ENCODE results near the gene ALDH1L1. TPM values are rescaled to one million over a fixed set of nuclear protein-coding genes. Genes with fewer than 3 reads are reported as not detected.

Gene ALDH1L1
- total and polyA plus RNA-seq, 4 donors: 0.51 to 9.0 (median 2.8) TPM

DNA sequence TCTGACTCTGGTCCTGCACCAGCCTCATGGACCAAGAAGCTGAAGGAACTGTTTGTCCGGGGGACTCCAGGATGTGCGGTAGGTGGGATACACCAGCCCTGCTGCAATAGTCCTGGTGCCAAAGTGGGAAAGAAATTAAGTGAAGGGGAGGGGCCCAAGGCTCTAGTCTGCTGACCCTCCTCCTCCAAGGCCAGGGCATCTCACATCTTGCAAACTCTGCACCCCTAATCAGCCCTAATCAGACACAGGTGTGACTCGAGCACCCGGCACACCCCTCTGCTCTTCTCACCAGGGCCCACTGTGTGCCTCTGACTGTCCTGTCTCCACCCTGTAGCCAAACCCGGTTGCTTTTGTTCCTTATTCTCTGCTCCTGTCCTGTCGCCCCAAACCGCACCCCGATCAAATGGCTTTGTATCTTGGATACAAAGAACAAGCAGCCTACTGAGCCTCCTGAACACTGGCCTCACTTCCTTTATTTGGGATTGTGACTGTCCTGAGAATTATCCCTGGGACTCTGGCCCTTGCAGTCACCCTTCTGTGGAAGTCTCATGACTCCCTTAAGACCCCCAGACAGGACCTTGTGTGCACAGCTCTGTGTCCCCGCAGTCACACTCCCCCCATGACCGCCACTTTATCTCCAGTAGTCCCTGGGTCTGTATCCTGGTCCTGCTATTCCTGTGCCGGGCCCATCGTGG, 69.8 kb downstream of the ALDH1L1 start:
- H3K27ac ChIP-seq (ENCODE audit: low read depth in 1 of 2, low read length in 1 of 2): no peak overlapping the region
- no peaks in the 10 kb centered on the region for H3K36me3 ChIP-seq (ENCODE audit: control insufficient read depth in 4 of 4, insufficient read depth in 4 of 4, low read length in 4 of 4)
- WGBS, 2 donors: 89 to 91% methylated on average over 12 of the region's 12 CpGs
- ATAC-seq (ENCODE audit: insufficient read depth, low FRiP score): no peak
- H3K4me3 ChIP-seq: no peak overlapping the region
- no peaks in the 10 kb centered on the region for H3K9me3 ChIP-seq (ENCODE audit: control insufficient read depth in 4 of 4, insufficient read depth in 3 of 4, low read length in 3 of 4)
- DNase-seq: no peak
- TF ChIP-seq, protein P1, sequence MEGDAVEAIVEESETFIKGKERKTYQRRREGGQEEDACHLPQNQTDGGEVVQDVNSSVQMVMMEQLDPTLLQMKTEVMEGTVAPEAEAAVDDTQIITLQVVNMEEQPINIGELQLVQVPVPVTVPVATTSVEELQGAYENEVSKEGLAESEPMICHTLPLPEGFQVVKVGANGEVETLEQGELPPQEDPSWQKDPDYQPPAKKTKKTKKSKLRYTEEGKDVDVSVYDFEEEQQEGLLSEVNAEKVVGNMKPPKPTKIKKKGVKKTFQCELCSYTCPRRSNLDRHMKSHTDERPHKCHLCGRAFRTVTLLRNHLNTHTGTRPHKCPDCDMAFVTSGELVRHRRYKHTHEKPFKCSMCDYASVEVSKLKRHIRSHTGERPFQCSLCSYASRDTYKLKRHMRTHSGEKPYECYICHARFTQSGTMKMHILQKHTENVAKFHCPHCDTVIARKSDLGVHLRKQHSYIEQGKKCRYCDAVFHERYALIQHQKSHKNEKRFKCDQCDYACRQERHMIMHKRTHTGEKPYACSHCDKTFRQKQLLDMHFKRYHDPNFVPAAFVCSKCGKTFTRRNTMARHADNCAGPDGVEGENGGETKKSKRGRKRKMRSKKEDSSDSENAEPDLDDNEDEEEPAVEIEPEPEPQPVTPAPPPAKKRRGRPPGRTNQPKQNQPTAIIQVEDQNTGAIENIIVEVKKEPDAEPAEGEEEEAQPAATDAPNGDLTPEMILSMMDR (IDR thresholded peaks at IDR 0.05; ENCODE audit: control extremely low read depth, extremely low read depth): no peak
- H3K4me1 ChIP-seq (ENCODE audit: control insufficient read depth in 5 of 5, insufficient read depth in 5 of 5, low read length in 5 of 5): no peaks in the 10 kb centered on the region
- H3K9ac ChIP-seq (ENCODE audit: insufficient read depth in 1 of 2, low read length in 2 of 2): no peak overlapping the region
- H3K27me3 ChIP-seq (ENCODE audit: control insufficient read depth in 3 of 3, insufficient read depth in 3 of 3, low read length in 2 of 3): no peaks in the 10 kb centered on the region

DNA sequence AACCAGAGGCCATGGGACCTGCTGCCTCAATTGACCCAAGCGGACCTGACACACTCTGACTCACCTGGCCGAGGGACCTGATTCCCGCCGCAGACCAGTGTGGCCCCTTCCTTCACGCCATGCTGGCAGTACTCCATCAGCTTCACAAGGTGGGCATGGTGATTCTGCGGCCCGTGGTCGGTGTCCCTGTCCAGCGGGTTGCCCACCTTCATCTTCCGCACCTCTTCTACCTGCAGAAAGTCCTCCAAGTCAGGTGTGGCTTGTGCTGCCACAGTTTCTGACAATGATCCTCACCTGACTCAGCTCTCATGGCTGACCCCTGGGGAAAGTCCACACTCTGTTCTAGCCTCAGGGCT, 70.5 kb downstream of the ALDH1L1 start:
- no peak overlapping the region for H3K27ac ChIP-seq (ENCODE audit: low read depth in 1 of 2, low read length in 1 of 2)
- H3K4me1 ChIP-seq (ENCODE audit: control insufficient read depth in 5 of 5, insufficient read depth in 5 of 5, low read length in 5 of 5): no peaks in the 10 kb centered on the region
- H3K9ac ChIP-seq (ENCODE audit: insufficient read depth in 1 of 2, low read length in 2 of 2): no peak overlapping the region
- ATAC-seq (ENCODE audit: insufficient read depth, low FRiP score) (no peak), DNase-seq (no peak)
- H3K36me3 ChIP-seq (ENCODE audit: control insufficient read depth in 4 of 4, insufficient read depth in 4 of 4, low read length in 4 of 4): no peaks in the 10 kb centered on the region
- TF ChIP-seq, protein P1 (IDR thresholded peaks at IDR 0.05; ENCODE audit: control extremely low read depth, extremely low read depth): no peak
- H3K9me3 ChIP-seq (ENCODE audit: control insufficient read depth in 4 of 4, insufficient read depth in 3 of 4, low read length in 3 of 4): no peaks in the 10 kb centered on the region
- no peak overlapping the region for H3K4me3 ChIP-seq
- no peaks in the 10 kb centered on the region for H3K27me3 ChIP-seq (ENCODE audit: control insufficient read depth in 3 of 3, insufficient read depth in 3 of 3, low read length in 2 of 3)
- 94 to 95% methylated on average over 10 of the region's 10 CpGs for WGBS, 2 donors

DNA sequence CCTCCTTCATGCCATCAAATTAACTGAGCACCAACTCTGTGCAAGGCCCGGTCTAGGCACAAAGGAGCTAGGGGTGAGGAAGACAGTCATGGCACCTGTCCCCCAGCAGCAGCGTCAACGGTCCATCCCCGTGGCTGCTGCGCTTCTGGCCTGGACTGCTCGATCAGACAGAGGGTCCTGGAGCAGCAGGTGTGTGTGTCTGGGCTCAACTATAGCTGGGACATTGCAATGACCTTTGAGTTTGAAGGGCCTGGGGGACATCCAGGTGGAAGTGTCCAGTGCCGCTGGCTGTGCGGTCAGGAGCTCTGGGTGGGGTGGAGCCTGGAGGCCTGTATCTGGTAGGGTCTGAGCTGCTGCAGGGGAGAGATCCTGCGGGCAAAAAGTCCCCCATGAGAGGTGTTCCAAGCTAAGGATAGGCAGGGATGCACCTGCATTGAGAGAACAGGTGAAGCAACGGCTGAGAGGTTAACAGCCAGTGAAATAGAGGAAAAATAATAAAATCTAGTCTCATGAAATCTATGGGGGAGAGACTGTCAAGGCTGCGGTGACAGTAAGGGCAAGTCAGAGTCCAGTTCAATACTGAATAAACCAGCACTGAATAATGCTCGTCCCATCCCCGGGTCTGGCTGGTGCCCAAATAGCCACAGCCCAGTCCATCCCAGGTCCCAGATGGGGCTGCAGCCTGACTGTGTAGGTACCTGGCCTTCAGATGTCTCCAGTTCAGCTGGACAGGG, 71.1 kb downstream of the ALDH1L1 start:
- no peak overlapping the region for H3K4me3 ChIP-seq
- TF ChIP-seq, protein P1 (IDR thresholded peaks at IDR 0.05; ENCODE audit: control extremely low read depth, extremely low read depth): no peak
- H3K27me3 ChIP-seq (ENCODE audit: control insufficient read depth in 3 of 3, insufficient read depth in 3 of 3, low read length in 2 of 3): no peaks in the 10 kb centered on the region
- no peaks in the 10 kb centered on the region for H3K36me3 ChIP-seq (ENCODE audit: control insufficient read depth in 4 of 4, insufficient read depth in 4 of 4, low read length in 4 of 4)
- H3K9ac ChIP-seq (ENCODE audit: insufficient read depth in 1 of 2, low read length in 2 of 2): no peak overlapping the region
- ATAC-seq (ENCODE audit: insufficient read depth, low FRiP score): no peak
- no peaks in the 10 kb centered on the region for H3K4me1 ChIP-seq (ENCODE audit: control insufficient read depth in 5 of 5, insufficient read depth in 5 of 5, low read length in 5 of 5)
- no peak overlapping the region for H3K27ac ChIP-seq (ENCODE audit: low read depth in 1 of 2, low read length in 1 of 2)
- WGBS, 2 donors: 91 to 95% methylated on average over 13 of the region's 13 CpGs
- DNase-seq: no peak
- H3K9me3 ChIP-seq (ENCODE audit: control insufficient read depth in 4 of 4, insufficient read depth in 3 of 4, low read length in 3 of 4): no peaks in the 10 kb centered on the region
